ENCODE data around the gene FOXC1. TPM values are rescaled to one million over a fixed set of nuclear protein-coding genes. Genes with fewer than 3 reads are reported as not detected.
A peak's percentile ranks its signal among the peaks of the same experiment; 100 is the strongest.

FOXC1 gene
- total RNA-seq, 1 donor from 2014 or later, result 0.45 TPM

DNA sequence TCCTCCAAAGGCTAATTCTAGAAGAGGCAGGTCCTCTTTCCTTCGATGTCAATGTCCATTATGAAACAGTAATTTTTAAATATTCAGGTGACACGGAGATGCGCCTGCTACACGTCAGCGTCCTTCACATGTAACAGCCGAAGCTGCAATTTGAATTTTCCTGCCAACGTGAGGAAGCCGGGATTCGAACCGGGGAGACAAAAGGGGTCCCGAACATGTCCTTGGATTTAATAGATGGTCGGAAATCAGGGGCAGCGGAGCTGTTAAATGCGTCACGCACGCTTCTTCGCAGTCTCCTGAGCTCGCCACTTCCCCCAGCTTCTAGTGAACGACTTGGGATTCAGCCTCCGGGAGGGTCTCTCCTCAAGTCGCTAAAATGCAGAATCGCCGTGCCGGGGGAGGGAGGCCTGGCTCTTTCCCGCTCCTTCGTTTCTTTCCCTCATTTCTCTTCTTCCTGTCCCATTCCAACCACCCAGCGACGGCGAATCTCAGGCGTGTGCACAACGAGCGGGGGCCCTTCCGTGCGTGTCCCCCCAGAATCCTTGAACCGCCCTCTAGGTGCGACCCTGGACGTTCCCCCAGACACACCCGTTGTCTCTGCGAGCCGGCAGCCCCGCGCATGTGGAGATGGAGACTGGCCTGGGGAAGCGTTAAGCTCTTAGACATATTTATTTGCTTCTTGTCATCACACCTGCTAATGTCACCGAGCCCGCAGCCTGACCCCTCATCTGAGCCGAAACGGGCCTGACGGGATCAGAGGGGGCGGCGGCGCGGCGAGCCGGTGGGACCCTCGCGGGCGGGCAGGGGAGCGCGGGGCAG is 1.3 kb upstream of the FOXC1 start:
- Histone ChIP-seq H4K20me1 (ENCODE audit: low read depth) (peaks cover 54% of the 10 kb centered on the region), H3K4me1 (peaks cover 25% of the 10 kb centered on the region)

DNA sequence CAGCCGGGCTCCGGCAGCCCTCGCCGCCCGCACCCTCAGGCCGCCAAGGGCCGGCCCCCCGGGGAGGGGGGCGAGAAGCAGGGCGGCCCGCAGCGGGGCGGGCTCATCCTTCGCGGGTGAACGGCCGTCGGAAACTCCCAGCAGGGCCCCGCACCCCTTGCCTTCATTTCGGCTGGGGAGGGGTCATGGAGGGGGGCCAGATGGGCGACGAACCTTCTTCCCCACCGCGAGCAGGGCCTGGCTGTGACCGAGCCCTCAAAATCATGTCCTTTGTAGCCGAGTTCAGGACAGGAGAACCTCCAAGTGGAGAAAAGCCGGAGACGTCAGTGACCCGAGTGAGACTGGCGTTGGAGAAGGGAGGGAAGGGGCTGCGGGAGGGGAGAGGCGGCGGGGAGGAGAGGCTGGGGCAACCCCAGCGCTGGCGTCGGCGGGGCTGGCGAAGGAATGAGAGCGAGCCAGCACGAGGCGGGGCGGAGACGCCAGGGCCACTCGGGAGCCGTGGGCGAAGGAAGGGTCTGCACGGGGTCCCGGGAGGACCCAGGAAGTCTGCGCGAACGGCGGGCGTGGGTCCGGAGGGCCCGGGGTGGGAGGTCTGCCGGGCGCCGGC is 571 bp upstream of the FOXC1 start:
- Histone ChIP-seq H3F3A (ENCODE audit: low read depth) (peaks cover 38% of the 10 kb centered on the region), H3K27ac (no peak overlapping the region), H3K4me1 (peaks cover 21% of the 10 kb centered on the region), H3K27me3 (peaks cover 100% of the 10 kb centered on the region), H3K79me2 (ENCODE audit: low read depth) (no peaks in the 10 kb centered on the region), H3K9ac (no peak overlapping the region), H3K4me2 (peak overlapping the region; percentile 79), H3K4me3 (peak overlapping the region; percentile 51), H4K20me1 (ENCODE audit: low read depth) (peaks cover 60% of the 10 kb centered on the region), H3K9me3 (ENCODE audit: low read depth) (no peaks in the 10 kb centered on the region), H3K36me3 (no peaks in the 10 kb centered on the region), H2AFZ (replicated peaks) (peak overlapping the region; percentile 66)
- peaks cover 7% of the 10 kb centered on the region for H3K9me3 Mint-ChIP-seq
- peaks cover 49% of the 10 kb centered on the region for H3K4me1 Mint-ChIP-seq
- TF ChIP-seq EZH2 (IDR thresholded peaks at IDR 0.05) (peak; percentile 92), EZH2phosphoT487 (IDR thresholded peaks at IDR 0.05) (peak; percentile 84)
- TF ChIP-seq, protein P1, sequence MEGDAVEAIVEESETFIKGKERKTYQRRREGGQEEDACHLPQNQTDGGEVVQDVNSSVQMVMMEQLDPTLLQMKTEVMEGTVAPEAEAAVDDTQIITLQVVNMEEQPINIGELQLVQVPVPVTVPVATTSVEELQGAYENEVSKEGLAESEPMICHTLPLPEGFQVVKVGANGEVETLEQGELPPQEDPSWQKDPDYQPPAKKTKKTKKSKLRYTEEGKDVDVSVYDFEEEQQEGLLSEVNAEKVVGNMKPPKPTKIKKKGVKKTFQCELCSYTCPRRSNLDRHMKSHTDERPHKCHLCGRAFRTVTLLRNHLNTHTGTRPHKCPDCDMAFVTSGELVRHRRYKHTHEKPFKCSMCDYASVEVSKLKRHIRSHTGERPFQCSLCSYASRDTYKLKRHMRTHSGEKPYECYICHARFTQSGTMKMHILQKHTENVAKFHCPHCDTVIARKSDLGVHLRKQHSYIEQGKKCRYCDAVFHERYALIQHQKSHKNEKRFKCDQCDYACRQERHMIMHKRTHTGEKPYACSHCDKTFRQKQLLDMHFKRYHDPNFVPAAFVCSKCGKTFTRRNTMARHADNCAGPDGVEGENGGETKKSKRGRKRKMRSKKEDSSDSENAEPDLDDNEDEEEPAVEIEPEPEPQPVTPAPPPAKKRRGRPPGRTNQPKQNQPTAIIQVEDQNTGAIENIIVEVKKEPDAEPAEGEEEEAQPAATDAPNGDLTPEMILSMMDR (IDR thresholded peaks at IDR 0.05), result no peak
- H3K36me3 Mint-ChIP-seq, result peaks cover 4% of the 10 kb centered on the region
- H3K27ac Mint-ChIP-seq, result no peak overlapping the region
- peaks cover 65% of the 10 kb centered on the region for H3K27me3 Mint-ChIP-seq (ENCODE audit: insufficient read depth, low read depth)
- H3K4me3 Mint-ChIP-seq, result peak overlapping the region; percentile 79
- peak; percentile 57 for DNase-seq (ENCODE audit: low spot score)

More for the DNA sequence above, 1.3 kb upstream of the FOXC1 start:
- Histone ChIP-seq H3K4me2 (peak overlapping the region; percentile 86), H3K4me3 (peak overlapping the region; percentile 38), H3K79me2 (ENCODE audit: low read depth) (no peaks in the 10 kb centered on the region), H3F3A (ENCODE audit: low read depth) (peaks cover 35% of the 10 kb centered on the region), H3K27me3 (peaks cover 100% of the 10 kb centered on the region), H2AFZ (replicated peaks) (no peak overlapping the region), H3K27ac (no peak overlapping the region), H3K36me3 (no peaks in the 10 kb centered on the region), H3K9ac (no peak overlapping the region), H3K9me3 (ENCODE audit: low read depth) (no peaks in the 10 kb centered on the region)
- TF ChIP-seq, protein P1 (IDR thresholded peaks at IDR 0.05), result no peak
- TF ChIP-seq EZH2 (IDR thresholded peaks at IDR 0.05) (peak; percentile 98), EZH2phosphoT487 (IDR thresholded peaks at IDR 0.05) (peak; percentile 97)
- H3K27me3 Mint-ChIP-seq (ENCODE audit: insufficient read depth, low read depth), result peaks cover 66% of the 10 kb centered on the region
- peak overlapping the region; percentile 79 for H3K4me3 Mint-ChIP-seq
- DNase-seq (ENCODE audit: low spot score), result peak; percentile 50
- H3K9me3 Mint-ChIP-seq, result peaks cover 7% of the 10 kb centered on the region
- peaks cover 53% of the 10 kb centered on the region for H3K4me1 Mint-ChIP-seq
- peaks cover 4% of the 10 kb centered on the region for H3K36me3 Mint-ChIP-seq
- H3K27ac Mint-ChIP-seq, result no peak overlapping the region

DNA sequence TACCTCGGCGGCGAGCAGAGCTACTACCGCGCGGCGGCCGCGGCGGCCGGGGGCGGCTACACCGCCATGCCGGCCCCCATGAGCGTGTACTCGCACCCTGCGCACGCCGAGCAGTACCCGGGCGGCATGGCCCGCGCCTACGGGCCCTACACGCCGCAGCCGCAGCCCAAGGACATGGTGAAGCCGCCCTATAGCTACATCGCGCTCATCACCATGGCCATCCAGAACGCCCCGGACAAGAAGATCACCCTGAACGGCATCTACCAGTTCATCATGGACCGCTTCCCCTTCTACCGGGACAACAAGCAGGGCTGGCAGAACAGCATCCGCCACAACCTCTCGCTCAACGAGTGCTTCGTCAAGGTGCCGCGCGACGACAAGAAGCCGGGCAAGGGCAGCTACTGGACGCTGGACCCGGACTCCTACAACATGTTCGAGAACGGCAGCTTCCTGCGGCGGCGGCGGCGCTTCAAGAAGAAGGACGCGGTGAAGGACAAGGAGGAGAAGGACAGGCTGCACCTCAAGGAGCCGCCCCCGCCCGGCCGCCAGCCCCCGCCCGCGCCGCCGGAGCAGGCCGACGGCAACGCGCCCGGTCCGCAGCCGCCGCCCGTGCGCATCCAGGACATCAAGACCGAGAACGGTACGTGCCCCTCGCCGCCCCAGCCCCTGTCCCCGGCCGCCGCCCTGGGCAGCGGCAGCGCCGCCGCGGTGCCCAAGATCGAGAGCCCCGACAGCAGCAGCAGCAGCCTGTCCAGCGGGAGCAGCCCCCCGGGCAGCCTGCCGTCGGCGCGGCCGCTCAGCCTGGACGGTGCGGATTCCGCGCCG is 994 bp downstream of the FOXC1 start:
- peaks cover 64% of the 10 kb centered on the region for H4K20me1 ChIP-seq (ENCODE audit: low read depth)
- peak overlapping the region; percentile 86 for H3K4me3 Mint-ChIP-seq
- H3K9me3 ChIP-seq (ENCODE audit: low read depth), result no peaks in the 10 kb centered on the region
- H3K27ac ChIP-seq, result no peak overlapping the region
- H3K27me3 ChIP-seq, result peaks cover 100% of the 10 kb centered on the region
- peak; percentile 98 for TF ChIP-seq EZH2phosphoT487 (IDR thresholded peaks at IDR 0.05)
- TF ChIP-seq EZH2 (IDR thresholded peaks at IDR 0.05), result peak; percentile 98
- TF ChIP-seq, protein P1 (IDR thresholded peaks at IDR 0.05), result no peak
- peaks cover 64% of the 10 kb centered on the region for H3K27me3 Mint-ChIP-seq (ENCODE audit: insufficient read depth, low read depth)
- peak overlapping the region; percentile 78 for H3K4me2 ChIP-seq
- no peak overlapping the region for H3K9ac ChIP-seq
- DNase-seq (ENCODE audit: low spot score), result peak; percentile 33
- peaks cover 4% of the 10 kb centered on the region for H3K36me3 Mint-ChIP-seq
- peaks cover 7% of the 10 kb centered on the region for H3K9me3 Mint-ChIP-seq
- peak overlapping the region; percentile 46 for H2AFZ ChIP-seq (replicated peaks)
- peaks cover 39% of the 10 kb centered on the region for H3F3A ChIP-seq (ENCODE audit: low read depth)
- peaks cover 24% of the 10 kb centered on the region for H3K4me1 ChIP-seq
- H3K4me3 ChIP-seq, result peak overlapping the region; percentile 41
- no peaks in the 10 kb centered on the region for H3K79me2 ChIP-seq (ENCODE audit: low read depth)
- peaks cover 45% of the 10 kb centered on the region for H3K4me1 Mint-ChIP-seq
- no peaks in the 10 kb centered on the region for H3K36me3 ChIP-seq
- H3K27ac Mint-ChIP-seq, result no peak overlapping the region

Measured in neural progenitor cell (in vitro differentiated cells).